SK-N-SH (cell line): ENCODE data around the gene CACNA1D. TPM values are rescaled to one million over a fixed set of nuclear protein-coding genes. Genes with fewer than 3 reads are reported as not detected.

ENCODE experiments used
- CTCF ChIA-PET: fragments of 300-600, 350-600 bp; formaldehyde crosslinking; extraction: SDS; loops from one replicate; lab custom pipeline; 2021; lab: Yijun Ruan, JAX
- POLR2A ChIA-PET: fragments of 350-600 bp; sonication (Branson Sonifier 250); formaldehyde crosslinking; extraction: SDS; loops from one replicate; lab custom pipeline; 2020; ENCODE audit warnings: antibody characterized with exemption, inconsistent platforms; lab: Yijun Ruan, JAX
- DNase-seq: peaks from one replicate; pipeline ENCODE4 v3.0.0; 2012
- H2AFZ ChIP-seq: fragments of 200-600 bp; sonication (generic); 2 replicates; pipeline ENCODE4 v1.8.1; 2016; ENCODE audit warnings: antibody characterized with exemption, mild to moderate bottlenecking, low read depth
- H3F3A ChIP-seq: fragments of 200-600 bp; sonication (generic); replicated peaks from 2 replicates; pipeline ENCODE3; 2016; ENCODE audit warnings: antibody characterized with exemption, mild to moderate bottlenecking; ENCODE audit not compliant: insufficient read depth
- H3K27ac ChIP-seq, 2 experiments: fragments of 200-500 bp in 1 of 2; fragments of 200-600 bp in 1 of 2; sonication (Bioruptor generic) in 1 of 2; sonication (generic), shearing (Covaris generic) in 1 of 2; 2 replicates each; pipeline versions ENCODE4 v1.5.1 to v1.6.1; 2014 to 2016; ENCODE audit warnings: low read depth in 2 of 2, inconsistent platforms in 1 of 2, low read length in 1 of 2, mild to moderate bottlenecking in 1 of 2, mixed read lengths in 1 of 2
- H3K27me3 ChIP-seq: fragments of 200-600 bp; sonication (generic), shearing (Covaris generic); 2 replicates; pipeline ENCODE4 v1.6.1; 2016; ENCODE audit warnings: mixed run types; ENCODE audit not compliant: insufficient read depth
- H3K36me3 ChIP-seq, 2 experiments: fragments of 200-500 bp in 1 of 2; fragments of 200-600 bp in 1 of 2; sonication (Bioruptor generic) in 1 of 2; sonication (generic) in 1 of 2; replicated peaks in 1 of 2; 2 replicates each; pipeline versions ENCODE3 to v1.5.1; 2014 to 2016; ENCODE audit warnings: low read length in 1 of 2, mild to moderate bottlenecking in 1 of 2; ENCODE audit not compliant: insufficient read depth in 2 of 2, control insufficient read depth in 1 of 2
- H3K4me1 ChIP-seq, 2 experiments: fragments of 200-500 bp in 1 of 2; fragments of 200-600 bp in 1 of 2; sonication (Bioruptor generic) in 1 of 2; sonication (generic), shearing (Covaris generic) in 1 of 2; 2 replicates each; pipeline versions ENCODE4 v1.5.1 to v1.6.1; 2014 to 2016; ENCODE audit warnings: low read depth in 1 of 2, low read length in 1 of 2, mixed run types in 1 of 2; ENCODE audit not compliant: insufficient read depth in 2 of 2, control insufficient read depth in 1 of 2
- H3K4me2 ChIP-seq: fragments of 200-600 bp; sonication (generic), shearing (Covaris generic); 2 replicates; pipeline ENCODE4 v1.6.1; 2017; ENCODE audit warnings: mixed run types
- H3K4me3 ChIP-seq, 2 experiments: fragments of 200-500 bp in 1 of 2; fragments of 200-600 bp in 1 of 2; sonication (Bioruptor generic) in 1 of 2; sonication (generic), shearing (Covaris generic) in 1 of 2; 2 replicates each; pipeline versions ENCODE4 v1.5.1 to v1.8.1; 2014 to 2016; ENCODE audit warnings: low read depth in 2 of 2, inconsistent platforms in 1 of 2, low read length in 1 of 2, mild to moderate bottlenecking in 1 of 2, mixed read lengths in 1 of 2, moderate library complexity in 1 of 2
- H3K79me2 ChIP-seq: fragments of 200-600 bp; sonication (generic); 2 replicates; pipeline ENCODE4 v1.8.1; 2017; ENCODE audit warnings: mild to moderate bottlenecking; ENCODE audit not compliant: insufficient read depth
- H3K9ac ChIP-seq: fragments of 200-600 bp; sonication (generic); 2 replicates; pipeline ENCODE4 v1.6.1; 2017; ENCODE audit warnings: mixed run types
- H3K9me2 ChIP-seq: fragments of 200-600 bp; sonication (generic); 2 replicates; pipeline ENCODE4 v1.6.1; 2017; ENCODE audit warnings: mixed run types
- H3K9me3 ChIP-seq: fragments of 200-600 bp; sonication (generic); 2 replicates; pipeline ENCODE4 v1.6.1; 2017; ENCODE audit warnings: mixed run types, mild to moderate bottlenecking, moderate library complexity
- H4K20me1 ChIP-seq: fragments of 200-600 bp; sonication (generic); 2 replicates; pipeline ENCODE4 v1.6.1; 2017; ENCODE audit warnings: mild to moderate bottlenecking, mixed run types; ENCODE audit not compliant: insufficient read depth
- EZH2phosphoT487 ChIP-seq: fragments of 200-600 bp; sonication (generic); IDR thresholded peaks from 2 replicates; pipeline ENCODE4 v1.6.1; 2017; ENCODE audit warnings: low read depth, mixed run types, mild to moderate bottlenecking, antibody characterized with exemption, moderate library complexity, borderline replicate concordance
- FOSL2 ChIP-seq: IDR thresholded peaks from 2 replicates; pipeline ENCODE4 v1.4.0; 2012; ENCODE audit warnings: low read depth, mild to moderate bottlenecking, moderate library complexity, borderline replicate concordance
- FOXM1 ChIP-seq: IDR thresholded peaks from 2 replicates; pipeline ENCODE4 v1.4.0; 2012; ENCODE audit warnings: low read depth, mild to moderate bottlenecking
- JUND ChIP-seq: IDR thresholded peaks from 2 replicates; pipeline ENCODE4 v1.4.0; 2012
- MEF2A ChIP-seq: IDR thresholded peaks from 2 replicates; pipeline ENCODE4 v1.4.0; 2012; ENCODE audit warnings: low read depth, borderline replicate concordance
- NRF1 ChIP-seq: IDR thresholded peaks from 2 replicates; pipeline ENCODE4 v1.6.1; 2012; ENCODE audit warnings: low read depth, mild to moderate bottlenecking, low read length
- RCOR1 ChIP-seq: fragments of 150-350 bp; IDR thresholded peaks from 2 replicates; pipeline ENCODE4 v1.6.1; 2017; ENCODE audit warnings: antibody characterized with exemption, low read length
- REST ChIP-seq: IDR thresholded peaks from 2 replicates; pipeline ENCODE4 v1.6.1; 2012; ENCODE audit warnings: mild to moderate bottlenecking, low read depth, low read length, moderate library complexity
- SIN3A ChIP-seq: IDR thresholded peaks from 2 replicates; pipeline ENCODE4 v1.6.1; 2012; ENCODE audit warnings: low read depth, mild to moderate bottlenecking, low read length, moderate library complexity, borderline replicate concordance
- SMC3 ChIP-seq: IDR thresholded peaks from 2 replicates; pipeline ENCODE4 v1.6.1; 2012; ENCODE audit warnings: low read depth, low read length, improper control_type of control experiment
- USF1 ChIP-seq: IDR thresholded peaks from 2 replicates; pipeline ENCODE4 v1.4.0; 2012; ENCODE audit warnings: low read depth, borderline replicate concordance
- USF2 ChIP-seq: fragments of 150-350 bp; IDR thresholded peaks from 2 replicates; pipeline ENCODE4 v1.6.1; 2017; ENCODE audit warnings: antibody characterized with exemption, low read length, low read depth, borderline replicate concordance
- WGBS: methylation state at CpG from one replicate; pipeline ENCODE4 v1.1.6; 2017; ENCODE audit warnings: low lambda C conversion rate; 5-methylcytosine and 5-hydroxymethylcytosine counted together
- polyA plus RNA-seq, 3 experiments: library from polyadenylated mRNA; depleted of rRNA; stranded (reverse); fragments of >200 nt; gene quantifications; 2 replicates each; pipeline ENCODE4 v1.2.3, GENCODE V29; 2012
- TF ChIP-seq, protein P1 (sequence below): IDR thresholded peaks from 2 replicates; pipeline ENCODE4 v1.4.0; 2012; ENCODE audit warnings: low read depth
- TF ChIP-seq, protein P2 (sequence below): IDR thresholded peaks from 2 replicates; pipeline ENCODE4; 2012

Gene CACNA1D
- polyA plus RNA-seq, 1 of the 3 experiments (the other 2 are of a cell fraction) = 0.12 TPM

- Histone ChIP-seq H2AFZ (no peak overlapping the region), H3K9me3 (no peaks in the 10 kb centered on the region), H3K36me3 (no peaks in the 10 kb centered on the region), H3K4me1 (peaks cover 0 to 14% of the 10 kb centered on the region in 2 experiments; a peak in 2 of 4 replicates), H3K79me2 (no peaks in the 10 kb centered on the region), H3K4me2 (no peak overlapping the region), H3K27me3 (no peaks in the 10 kb centered on the region), H3K4me3 (no peak overlapping the region), H3K9ac (no peak overlapping the region), H3K9me2 (no peaks in the 10 kb centered on the region), H4K20me1 (no peaks in the 10 kb centered on the region), H3F3A (no peaks in the 10 kb centered on the region), H3K27ac (no peak overlapping the region)
- TF ChIP-seq, protein P1, sequence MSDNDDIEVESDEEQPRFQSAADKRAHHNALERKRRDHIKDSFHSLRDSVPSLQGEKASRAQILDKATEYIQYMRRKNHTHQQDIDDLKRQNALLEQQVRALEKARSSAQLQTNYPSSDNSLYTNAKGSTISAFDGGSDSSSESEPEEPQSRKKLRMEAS = no peak
- TF ChIP-seq, protein P2, sequence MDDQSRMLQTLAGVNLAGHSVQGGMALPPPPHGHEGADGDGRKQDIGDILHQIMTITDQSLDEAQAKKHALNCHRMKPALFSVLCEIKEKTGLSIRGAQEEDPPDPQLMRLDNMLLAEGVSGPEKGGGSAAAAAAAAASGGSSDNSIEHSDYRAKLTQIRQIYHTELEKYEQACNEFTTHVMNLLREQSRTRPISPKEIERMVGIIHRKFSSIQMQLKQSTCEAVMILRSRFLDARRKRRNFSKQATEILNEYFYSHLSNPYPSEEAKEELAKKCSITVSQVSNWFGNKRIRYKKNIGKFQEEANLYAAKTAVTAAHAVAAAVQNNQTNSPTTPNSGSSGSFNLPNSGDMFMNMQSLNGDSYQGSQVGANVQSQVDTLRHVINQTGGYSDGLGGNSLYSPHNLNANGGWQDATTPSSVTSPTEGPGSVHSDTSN = no peak
- no peak for TF ChIP-seq REST
- no peak for TF ChIP-seq USF2
- no peak for TF ChIP-seq MEF2A
- no peak for TF ChIP-seq JUND
- TF ChIP-seq RCOR1 = no peak
- TF ChIP-seq USF1 = no peak
- no peak for TF ChIP-seq FOXM1
- TF ChIP-seq NRF1 = no peak
- TF ChIP-seq SIN3A = no peak
- no peak for TF ChIP-seq FOSL2
- TF ChIP-seq SMC3 = no peak
- TF ChIP-seq EZH2phosphoT487 = no peak
- 48% methylated on average over 7 of the region's 7 CpGs for WGBS
- POLR2A ChIA-PET = no interaction called here
- CTCF ChIA-PET = interaction anchor here (0.9 to 1.4 kb wide), 2 partner anchors 132 to 218 kb away, joined by 3 read pairs; no protein-coding TSS in a partner anchor
- DNase-seq = no peak
Measured at GRCh38 chr3:53592862-53593261, 98.5 kb downstream of the CACNA1D start.
